HG03378 (cell line): ENCODE data around the gene POGLUT3.

ENCODE experiments used
- ATAC-seq: cut with Tn5 transposase; IDR thresholded peaks from one replicate; pipeline ENCODE4 v1.9.1; 2021; ENCODE audit warnings: mild to moderate bottlenecking, moderate library complexity; ENCODE audit not compliant: unreplicated experiment

The POGLUT3 gene

DNA sequence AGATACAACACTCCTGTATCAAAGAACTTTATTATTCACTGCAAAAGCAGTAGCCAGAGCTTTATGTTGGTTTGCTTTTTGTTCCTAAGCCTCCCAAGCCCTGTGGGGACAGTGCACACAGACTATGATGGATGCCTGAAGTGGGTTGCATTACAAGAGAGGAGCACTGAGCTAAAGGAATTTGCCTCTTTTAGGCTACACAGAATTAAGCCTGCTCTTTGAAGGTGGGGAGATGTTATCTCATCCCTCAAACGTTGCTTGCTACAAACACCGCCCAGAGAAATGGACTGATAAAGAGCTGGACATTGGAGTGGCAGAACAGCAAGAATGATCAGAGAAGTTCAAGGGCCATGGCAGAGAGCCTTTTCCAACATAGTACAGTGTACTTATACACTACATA is 2.5 kb upstream of the POGLUT3 start:
- ATAC-seq: no peak

DNA sequence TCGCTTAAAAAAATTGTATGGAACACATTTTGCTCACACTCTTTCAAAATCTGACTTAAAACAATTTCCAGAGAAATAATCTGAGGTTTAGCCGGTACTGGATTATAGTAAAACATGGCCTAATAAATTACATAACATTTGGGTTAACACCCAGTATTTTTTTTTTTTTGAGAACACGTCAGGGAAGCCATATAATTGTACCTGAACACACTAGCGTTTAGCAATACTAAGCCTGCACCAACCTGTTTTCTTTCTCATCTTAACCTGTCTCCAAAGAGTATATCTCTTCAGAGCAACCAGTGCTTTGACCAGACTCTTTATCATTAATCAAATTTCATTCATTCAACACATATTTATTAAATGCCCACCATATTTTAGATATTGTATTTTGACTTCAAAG is 2.0 kb upstream of the POGLUT3 start:
- ATAC-seq: no peak

DNA sequence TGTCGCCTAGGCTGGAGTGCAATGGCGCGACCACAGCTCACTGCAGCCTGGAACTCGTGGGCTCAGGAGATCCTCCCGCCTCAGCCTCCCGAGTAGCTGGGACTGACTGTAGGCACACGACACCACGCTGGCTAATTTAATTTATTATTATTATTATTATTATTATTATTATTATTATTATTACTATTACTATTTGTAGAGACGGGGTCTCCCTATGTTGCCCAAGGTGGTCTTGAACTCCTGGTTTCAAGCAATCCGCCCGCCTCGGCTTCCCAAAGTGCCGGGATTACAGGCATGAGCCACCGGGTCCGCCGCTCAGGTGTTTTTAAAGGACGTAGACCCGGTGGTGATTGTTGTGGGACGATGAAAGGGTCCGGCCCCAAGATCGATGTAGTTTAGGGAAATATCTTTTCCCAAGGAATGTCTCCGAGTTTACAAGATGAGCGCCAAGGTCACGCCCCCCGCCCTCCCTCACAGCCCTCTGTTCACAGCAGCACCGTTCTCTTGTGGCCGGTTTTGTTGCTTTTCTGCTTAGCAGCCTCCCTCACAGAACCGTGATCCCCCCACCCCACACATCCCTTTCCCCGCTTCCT is 728 bp upstream of the POGLUT3 start:
- ATAC-seq: no peak

DNA sequence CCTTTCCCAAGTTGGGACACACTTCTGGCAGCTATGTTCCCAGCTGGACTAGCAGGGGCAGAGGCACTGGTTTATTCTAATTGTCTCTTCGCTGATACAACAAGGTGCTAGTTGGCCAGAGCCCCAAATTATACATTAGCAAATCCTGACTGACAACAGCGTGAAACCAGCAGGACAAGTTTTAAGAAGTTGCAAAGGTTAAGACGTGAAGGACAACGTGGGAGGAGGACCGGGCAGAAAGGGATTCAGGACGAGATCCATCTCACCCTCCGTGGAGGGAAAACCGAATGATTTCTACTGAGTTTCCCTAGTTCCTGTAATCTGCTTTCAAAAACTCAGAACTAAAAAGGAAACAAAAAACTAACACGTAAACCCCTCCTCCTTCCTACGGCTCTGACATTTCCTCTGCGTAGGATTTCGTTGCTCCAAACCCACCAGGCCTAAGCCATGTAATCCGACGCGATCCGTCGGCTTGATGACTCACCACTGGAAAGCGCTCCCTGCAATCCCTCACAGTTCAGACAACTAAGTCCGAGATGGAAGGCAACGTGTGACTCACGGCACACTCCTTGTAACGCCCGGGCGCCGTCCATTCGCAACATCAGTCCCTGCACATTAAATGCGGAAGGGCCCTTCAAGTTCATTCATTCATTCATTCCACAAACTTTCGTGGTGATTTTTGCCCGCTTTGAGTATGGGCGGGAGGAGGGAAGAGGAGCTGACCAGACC is 703 bp downstream of the POGLUT3 start:
- ATAC-seq: peak; percentile 53

DNA sequence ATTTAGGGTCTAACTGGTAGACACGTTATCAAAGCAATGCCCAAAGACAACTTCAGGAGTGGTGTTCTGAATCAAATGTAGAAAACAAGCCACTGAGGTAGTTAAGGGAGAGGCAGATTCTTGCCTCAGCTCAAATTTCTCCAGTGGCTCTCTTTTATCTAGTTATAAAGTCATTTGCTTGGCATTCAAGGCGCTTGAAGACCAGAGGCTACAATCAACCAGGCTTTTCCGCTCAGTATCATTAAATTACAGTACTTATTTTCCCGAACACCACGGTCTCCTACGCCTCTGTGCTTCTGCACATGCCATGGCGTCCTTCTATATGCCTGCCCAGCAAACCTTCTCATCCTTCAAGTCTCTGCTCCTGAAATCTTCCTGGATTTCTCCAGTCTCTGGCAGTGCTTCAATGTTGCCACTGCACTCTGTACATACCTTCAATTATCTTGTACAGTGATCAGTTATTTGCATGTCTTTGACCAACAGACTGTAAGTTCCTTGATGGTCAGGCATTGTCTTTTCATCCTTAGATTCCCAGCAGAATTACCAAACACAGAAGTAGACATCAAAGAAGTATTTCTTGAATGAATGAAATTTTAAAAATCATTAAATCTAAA is 1.4 kb downstream of the POGLUT3 start:
- ATAC-seq: no peak

DNA sequence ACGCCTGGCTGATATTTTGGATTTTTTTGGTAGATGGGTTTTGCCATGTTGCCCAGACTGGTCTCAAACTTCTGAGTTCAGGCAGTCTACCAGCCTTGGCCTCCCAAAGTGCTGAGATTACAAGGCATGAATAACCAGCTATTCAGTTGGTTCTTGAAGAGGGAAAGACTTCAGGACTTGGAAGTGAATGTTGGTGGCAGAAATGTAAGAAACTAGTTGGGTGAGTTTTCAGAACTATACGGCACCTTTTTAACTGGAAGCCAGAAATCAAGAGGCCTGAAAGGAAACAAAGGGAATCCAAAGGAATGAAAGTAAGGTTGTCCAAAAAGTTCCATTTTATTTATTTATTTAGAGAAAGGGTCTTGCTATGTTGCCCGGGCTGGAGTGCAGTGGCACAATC is 2.9 kb downstream of the POGLUT3 start:
- no peak for ATAC-seq

DNA sequence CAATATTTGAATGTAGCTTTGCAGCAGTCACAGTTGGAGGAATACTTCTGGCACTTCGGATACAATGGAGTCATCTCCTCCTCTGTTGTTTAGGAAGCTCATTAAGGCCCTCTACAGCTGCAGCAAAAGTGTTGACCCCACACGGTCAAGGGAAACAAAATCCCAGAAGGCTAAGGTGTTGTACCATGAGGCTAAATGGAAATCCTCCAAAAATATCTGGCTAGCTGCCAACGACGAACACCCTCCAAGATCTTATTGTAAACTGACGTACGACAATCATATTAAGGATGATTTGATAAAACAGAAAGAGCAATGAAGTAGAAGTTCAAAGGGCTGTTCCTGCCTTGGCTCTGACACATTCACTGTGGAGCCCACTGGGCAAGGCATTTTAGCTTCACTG is 4.0 kb downstream of the POGLUT3 start:
- no peak for ATAC-seq

DNA sequence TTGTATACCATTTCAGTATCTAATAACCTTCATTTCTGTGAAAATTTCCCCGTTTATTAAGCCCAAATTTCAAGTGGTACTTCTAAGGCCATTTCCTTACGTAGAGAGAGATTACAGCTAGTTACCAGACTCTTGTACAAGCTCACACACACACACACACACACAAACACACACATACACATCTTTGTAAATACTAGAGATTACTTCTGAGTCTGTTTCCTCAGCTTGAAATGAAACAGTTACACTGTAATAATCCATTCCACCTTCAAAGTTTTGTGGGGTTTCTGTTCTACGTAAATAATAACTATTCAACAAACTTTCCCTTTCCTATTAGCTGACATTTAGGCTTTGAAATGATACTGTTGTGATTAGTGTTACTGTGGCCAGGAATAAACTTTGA is 6.2 kb downstream of the POGLUT3 start:
- no peak for ATAC-seq

DNA sequence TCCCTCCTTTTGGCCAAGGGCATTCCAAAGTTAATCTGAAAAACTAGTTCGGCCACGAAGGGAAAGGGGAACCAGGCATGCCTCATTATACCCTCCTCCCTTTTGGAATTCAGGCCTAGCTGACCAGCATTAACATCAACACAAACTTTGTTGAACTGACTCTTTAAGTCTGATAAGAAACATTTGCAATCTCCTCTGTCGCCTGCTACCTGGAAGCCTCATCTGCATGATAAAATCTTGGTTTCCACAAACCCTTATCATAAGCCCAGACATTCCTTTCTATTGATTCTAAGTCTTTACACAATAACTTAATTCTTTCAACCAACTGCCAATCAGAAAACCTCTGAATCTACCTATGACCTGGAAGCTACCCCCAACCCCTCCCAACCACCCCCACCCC is 11.4 kb downstream of the POGLUT3 start:
- ATAC-seq: no peak

DNA sequence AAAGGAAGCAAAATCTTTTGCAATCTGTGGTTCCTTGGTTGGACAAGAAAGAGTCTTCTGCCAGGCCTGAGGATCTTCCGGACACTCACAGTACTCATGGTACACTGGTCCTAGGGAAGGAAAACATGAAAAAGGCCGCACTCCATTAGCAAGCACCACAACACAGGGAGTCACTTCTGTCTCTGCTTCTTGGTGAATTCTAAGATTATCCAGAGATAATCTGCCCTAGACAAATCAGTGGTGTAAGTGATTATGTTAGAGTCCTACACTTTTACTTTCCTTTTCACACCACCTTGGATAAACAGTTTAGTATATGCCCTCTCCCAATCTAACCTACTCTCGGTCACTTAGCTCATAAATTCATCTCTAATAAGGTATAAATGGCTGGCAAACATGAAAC is 11.9 kb downstream of the POGLUT3 start:
- ATAC-seq: no peak

DNA sequence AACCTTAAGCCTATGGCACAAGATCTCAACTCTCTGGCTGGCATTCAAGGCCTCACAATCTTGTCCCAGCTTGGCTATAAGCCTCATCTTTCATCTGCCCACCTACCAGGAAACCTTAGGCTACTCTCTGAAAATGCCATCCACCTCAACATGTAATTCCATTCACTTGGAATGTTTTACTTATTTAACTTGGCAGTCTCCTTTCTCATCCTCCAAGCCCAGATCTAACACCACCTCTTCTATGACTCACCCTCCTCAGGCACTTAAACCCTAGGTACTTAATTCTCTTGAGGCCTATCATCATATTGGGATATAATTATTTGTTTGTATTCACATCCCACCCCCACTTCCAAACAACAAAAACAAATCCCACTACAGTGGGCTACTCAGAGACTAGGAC is 15.0 kb downstream of the POGLUT3 start:
- no peak for ATAC-seq

DNA sequence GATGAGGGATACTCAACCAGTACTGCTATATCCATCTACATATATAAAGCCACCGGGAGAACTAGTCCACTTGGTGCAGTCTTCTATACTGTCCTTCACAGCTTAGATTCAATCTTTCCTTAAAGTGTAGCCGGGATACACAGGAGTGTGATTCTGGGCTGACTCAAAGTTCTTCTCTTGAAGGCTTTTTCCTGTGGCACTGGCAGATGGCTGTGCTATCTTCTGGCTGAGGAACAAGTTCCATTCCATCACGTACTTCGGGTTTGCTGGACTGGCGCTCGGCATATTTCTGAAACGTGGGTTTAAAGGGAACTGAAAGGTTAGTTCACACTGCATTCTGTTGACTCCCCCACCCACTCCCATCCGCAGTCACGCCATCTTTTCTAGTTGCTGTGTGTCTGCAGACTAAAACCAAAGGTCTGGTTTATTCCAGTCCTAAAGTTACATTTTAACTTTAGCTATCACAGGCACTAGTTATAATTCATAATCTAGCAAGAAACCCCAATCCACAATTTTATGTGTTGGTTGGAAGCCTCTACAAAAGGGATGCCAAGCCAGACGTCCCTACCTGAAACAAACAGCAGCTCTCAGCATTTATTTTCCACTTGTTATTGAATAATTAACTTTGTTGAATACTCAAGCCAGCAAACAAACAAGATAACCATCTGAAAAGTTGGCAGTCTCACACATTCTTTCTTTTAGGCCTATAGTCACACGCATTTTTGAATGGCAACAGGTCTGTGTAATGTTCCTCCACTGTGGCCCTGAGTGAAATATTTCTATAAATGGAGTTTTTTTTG is 23.3 kb downstream of the POGLUT3 start:
- no peak for ATAC-seq

DNA sequence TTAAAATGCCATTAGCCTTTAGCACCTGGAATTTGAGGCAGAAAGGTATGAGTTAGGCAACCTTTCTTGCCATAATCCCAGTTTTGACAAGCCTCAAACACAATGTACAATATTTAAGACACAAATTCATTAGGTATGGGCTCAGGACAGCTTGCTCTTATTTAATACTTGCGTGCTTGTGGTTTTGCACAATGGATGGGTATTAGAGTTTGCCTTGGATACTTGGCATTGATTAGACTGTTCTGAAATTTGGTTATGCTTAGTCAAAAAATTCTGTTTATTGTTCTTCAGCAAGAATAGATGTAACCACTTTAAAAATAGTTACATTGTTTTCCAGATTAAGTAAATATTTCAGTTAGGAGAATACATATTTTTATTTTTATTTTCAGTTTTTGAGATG is 25.5 kb downstream of the POGLUT3 start:
- no peak for ATAC-seq

DNA sequence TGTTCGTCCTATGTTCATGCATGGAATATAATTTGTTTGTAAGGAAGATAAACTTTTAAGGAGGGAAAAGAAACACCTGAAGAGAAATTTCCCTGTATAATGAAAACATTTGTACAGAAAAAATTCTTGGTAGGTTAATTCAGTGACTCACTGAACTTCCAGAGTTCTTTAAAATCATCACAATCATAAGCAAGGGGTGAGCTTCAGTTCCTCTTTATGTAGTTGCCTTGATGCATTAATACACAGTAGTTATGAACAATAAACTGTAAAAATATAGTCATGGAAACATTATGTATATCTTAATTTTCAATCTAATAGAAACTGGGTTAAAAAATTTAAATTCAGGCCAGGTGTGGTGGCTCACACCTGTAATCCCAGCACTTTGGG is 29.7 kb downstream of the POGLUT3 start:
- ATAC-seq: no peak

DNA sequence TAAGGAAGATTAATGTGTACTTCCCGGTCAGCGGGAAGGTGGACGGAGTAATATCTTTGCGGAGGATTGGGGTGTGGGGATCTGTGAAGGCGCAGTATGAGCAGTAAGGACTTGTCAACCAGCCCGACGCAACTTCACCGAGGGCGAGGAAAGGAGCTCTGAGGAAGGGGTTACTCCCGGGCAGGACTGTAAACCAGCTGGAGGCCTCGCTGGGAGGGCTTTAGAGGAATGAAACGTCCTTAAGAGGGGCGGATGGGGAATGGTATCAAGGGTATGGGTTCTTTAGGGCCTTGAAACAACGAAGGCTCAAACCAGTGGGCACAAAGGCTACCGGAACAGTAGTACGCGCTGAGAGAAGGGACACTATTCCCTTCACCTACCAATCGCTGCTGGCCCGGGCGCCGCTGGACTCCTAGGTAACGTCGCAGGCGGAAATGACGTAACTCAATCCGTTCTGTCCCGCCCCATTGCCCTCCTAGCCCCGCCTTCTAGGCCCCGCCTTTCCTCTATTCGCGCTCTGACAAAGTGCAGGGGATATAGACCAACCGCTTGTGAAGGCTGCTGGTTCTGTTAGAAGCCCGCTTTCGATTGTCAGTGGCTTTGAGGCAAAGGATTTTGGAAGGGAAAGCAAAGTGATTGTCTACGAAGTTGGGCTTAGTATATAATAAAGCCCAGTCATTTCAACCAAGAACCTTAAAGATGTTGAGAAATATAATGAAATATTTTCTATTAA is 30.9 kb downstream of the POGLUT3 start, which contains the start of gene C11orf65:
Gene C11orf65, minus strand, starts transcription at position 439 of the 733 bp plus-strand sequence. CDS start 5,970 bp downstream, outside the sequence.
- ATAC-seq: peak; percentile 98

DNA sequence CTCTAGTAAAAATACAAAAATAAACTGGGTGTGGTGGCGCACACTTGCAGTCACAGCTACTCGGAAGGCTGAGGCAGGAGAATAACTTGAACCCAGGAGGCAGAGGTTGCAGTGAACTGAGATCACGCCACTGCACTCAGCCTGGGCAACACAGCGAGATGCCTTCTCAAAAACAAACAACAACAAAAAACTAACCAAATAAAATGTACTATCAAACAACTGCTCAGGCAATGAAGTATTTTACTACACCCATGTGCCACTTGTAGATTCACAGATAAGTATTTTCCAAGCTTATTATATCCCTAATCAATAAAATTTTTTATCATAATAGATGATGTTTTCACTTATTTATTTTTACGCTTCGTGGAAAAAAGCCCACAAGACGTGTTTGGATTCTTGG is 31.8 kb downstream of the POGLUT3 start:
- no peak for ATAC-seq

DNA sequence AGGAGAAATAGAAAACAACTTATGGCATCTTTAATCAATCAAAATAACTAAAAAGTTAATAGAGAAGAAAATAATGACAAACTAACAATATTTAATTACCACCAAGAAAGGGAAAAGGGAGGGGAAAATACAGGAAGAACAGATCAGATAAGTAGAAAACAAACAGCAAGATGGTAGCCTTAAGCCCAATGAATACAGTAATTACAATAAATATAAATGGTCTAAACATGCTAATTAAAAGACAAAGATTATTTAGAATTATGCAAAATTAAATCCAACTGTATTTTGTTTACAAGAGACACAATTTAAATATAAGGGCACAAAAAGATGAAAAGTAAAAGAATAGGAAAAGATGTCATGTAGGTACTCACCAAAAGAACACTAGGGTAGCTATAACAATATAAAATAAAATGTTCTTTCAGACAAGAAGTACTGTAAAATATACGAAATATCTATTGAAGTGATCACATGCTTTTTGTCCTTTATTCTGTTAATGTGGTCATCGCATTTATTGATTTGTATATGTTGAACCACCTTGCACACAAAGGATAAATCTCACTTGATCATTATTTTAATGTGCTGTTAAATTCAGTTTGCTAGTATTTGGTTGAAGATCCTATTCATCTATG is 44.9 kb downstream of the POGLUT3 start:
- no peak for ATAC-seq
